Breast epithelium (tissue), 3 donors: ENCODE data around the gene MINDY4.

Experiments
- CTCF ChIP-seq, 3 donors: fragments of 450-650 bp; IDR thresholded peaks; one replicate each; pipeline ENCODE4 v1.5.1; 2016 to 2017; ENCODE audit warnings: antibody characterized with exemption in 3 of 3, mild to moderate bottlenecking in 3 of 3, moderate library complexity in 3 of 3
- POLR2A ChIP-seq: fragments of 450-650 bp; IDR thresholded peaks from one replicate; pipeline ENCODE4 v1.6.1; 2016; ENCODE audit warnings: antibody characterized with exemption, mild to moderate bottlenecking, moderate library complexity
- POLR2AphosphoS5 ChIP-seq, 3 donors: sonication (generic); formaldehyde crosslinking; IDR thresholded peaks; one replicate each; pipeline ENCODE4 v1.6.1; 2017; ENCODE audit warnings: antibody characterized with exemption in 3 of 3

GRCh38 chr7:30831227-30831626 is 60.0 kb downstream of the MINDY4 start:
- no peak for TF ChIP-seq CTCF (IDR thresholded peaks at IDR 0.05)
- TF ChIP-seq POLR2A: no peak
- TF ChIP-seq POLR2AphosphoS5 (IDR thresholded peaks at IDR 0.05): no peak
